Panc1 (cell line): ENCODE measurements around the gene YTHDC2. TPM values are rescaled to one million over a fixed set of nuclear protein-coding genes. Genes with fewer than 3 reads are reported as not detected.

Experiments used
- ATAC-seq: fragments of 200-7000 bp; cut with Tn5 transposase; 2 replicates; pipeline ENCODE4 v1.9.1; 2020; ENCODE audit warnings: mild to moderate bottlenecking, moderate library complexity
- BruUV-seq: library from RNA; stranded (reverse); fragments of 400-500 nt; replicated peaks from 2 replicates; lab custom pipeline; 2021; lab: Mats Ljungman, UMichigan
- CTCF ChIA-PET: fragments of 300-600 bp; sonication (Branson Sonifier 250); formaldehyde crosslinking; loops from one replicate; lab custom pipeline; 2022; ENCODE audit warnings: antibody characterized with exemption; lab: Charles Lee
- POLR2A ChIA-PET: fragments of 300-600 bp; sonication (Branson Sonifier 250); formaldehyde crosslinking; loops from one replicate; lab custom pipeline; 2022; ENCODE audit warnings: antibody characterized with exemption; lab: Charles Lee
- DNase-seq: peaks from one replicate; pipeline ENCODE4 v3.0.0-alpha.2; 2010; ENCODE audit warnings: low read depth, low spot score
- H3K27ac ChIP-seq: 2 replicates; pipeline ENCODE4 v1.5.1; 2011; ENCODE audit warnings: mild to moderate bottlenecking, low read length, inconsistent platforms
- H3K27me3 ChIP-seq: fragments of 200-500 bp; sonication (Bioruptor generic); 2 replicates; pipeline ENCODE4 v1.6.0; 2014; ENCODE audit warnings: low read length, inconsistent platforms; ENCODE audit not compliant: control insufficient read depth, insufficient read depth
- H3K36me3 ChIP-seq: fragments of 200-500 bp; sonication (Bioruptor generic); 2 replicates; pipeline ENCODE4 v1.5.1; 2014; ENCODE audit warnings: inconsistent platforms, mild to moderate bottlenecking, low read length, moderate library complexity; ENCODE audit not compliant: control insufficient read depth, insufficient read depth
- H3K4me1 ChIP-seq: 2 replicates; pipeline ENCODE4 v1.5.1; 2011; ENCODE audit warnings: inconsistent platforms, mild to moderate bottlenecking, low read length, moderate library complexity; ENCODE audit not compliant: control insufficient read depth, insufficient read depth
- H3K4me3 ChIP-seq, 2 experiments: 2 replicates each; pipeline ENCODE4 v1.5.1; 2011 to 2012; ENCODE audit warnings: low read depth in 2 of 2, low read length in 2 of 2, mild to moderate bottlenecking in 2 of 2, inconsistent platforms in 1 of 2, moderate library complexity in 1 of 2
- H3K9me3 ChIP-seq: fragments of 200-500 bp; sonication (Bioruptor generic); 2 replicates; pipeline ENCODE4 v1.5.1; 2014; ENCODE audit warnings: low read depth, mild to moderate bottlenecking, inconsistent platforms, low read length, moderate library complexity; ENCODE audit not compliant: control insufficient read depth, insufficient read depth
- CTCF ChIP-seq: fragments of 450-650 bp; IDR thresholded peaks from 2 replicates; pipeline ENCODE4 v1.5.1; 2017; ENCODE audit warnings: mild to moderate bottlenecking
- POLR2AphosphoS5 ChIP-seq: IDR thresholded peaks from 2 replicates; pipeline ENCODE4 v1.6.1; 2012; ENCODE audit warnings: mild to moderate bottlenecking, low read depth, low read length, moderate library complexity
- SIN3A ChIP-seq: IDR thresholded peaks from 2 replicates; pipeline ENCODE4 v1.6.1; 2012; ENCODE audit warnings: low read depth, mild to moderate bottlenecking, low read length, moderate library complexity, borderline replicate concordance; ENCODE audit not compliant: insufficient read depth
- TCF7L2 ChIP-seq: IDR thresholded peaks from 2 replicates; pipeline ENCODE4 v1.6.1; 2011; ENCODE audit warnings: mild to moderate bottlenecking, low read depth, low read length, inconsistent platforms
- in situ Hi-C: cut with HindIII; loops from 2 replicates; pipeline ENCODE4 v1.10.0; 2016; ENCODE audit warnings: low sequenced_read_pairs, low pct_unique_long_range_greater_than_20kb
- intact Hi-C: fragments of 100-400 bp; cut with micrococcal nuclease; formaldehyde crosslinking; loops from one replicate; pipeline ENCODE4 v1.10.0; 2022; ENCODE audit not compliant: unreplicated experiment
- total RNA-seq: library from RNA; stranded (reverse); gene quantifications from one replicate; pipeline ENCODE4 v1.2.1, GENCODE V29; 2021; ENCODE audit not compliant: unreplicated experiment
- TF ChIP-seq, protein P1 (sequence below), 2 experiments: IDR thresholded peaks; 2 replicates each; pipeline ENCODE4 v1.6.1; 2011 to 2012; ENCODE audit warnings: low read depth in 2 of 2, control low read depth in 1 of 2, low read length in 1 of 2, mild to moderate bottlenecking in 1 of 2, moderate library complexity in 1 of 2; ENCODE audit not compliant: insufficient read depth in 1 of 2

The YTHDC2 gene
- total RNA-seq, 1 experiment from 2014 or later: 21.7 TPM

DNA sequence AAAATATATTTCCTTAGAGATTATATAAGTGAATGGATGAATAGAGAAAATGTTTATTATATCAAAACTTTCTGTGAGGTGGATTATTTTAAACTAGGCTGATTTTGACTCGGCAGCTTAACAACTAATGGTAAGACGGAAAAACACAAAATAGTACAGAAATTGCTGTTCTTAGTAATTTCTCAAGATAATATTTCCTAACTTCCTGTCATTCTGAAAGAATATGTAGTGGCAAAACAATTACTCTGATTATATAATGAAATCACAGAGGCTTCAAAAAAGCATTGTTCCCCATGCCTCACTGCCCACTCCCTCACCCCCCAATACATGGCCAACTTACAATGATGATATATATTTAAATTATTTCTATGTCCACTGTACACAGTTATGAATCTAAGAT lies 85.4 kb downstream of the YTHDC2 start:
- no peak for ATAC-seq
- in situ Hi-C loops: no loop called here
- no peak for DNase-seq
- H3K27me3 ChIP-seq: no peaks in the 10 kb centered on the region; the same call in 1 of the 2 replicates
- no peak overlapping the region for H3K4me3 ChIP-seq
- ChIA-PET CTCF (no interaction called here), POLR2A (no interaction called here)
- intact Hi-C loops: no loop called here
- no TSS peak for BruUV-seq
- no peak for TF ChIP-seq TCF7L2
- TF ChIP-seq, protein P1, sequence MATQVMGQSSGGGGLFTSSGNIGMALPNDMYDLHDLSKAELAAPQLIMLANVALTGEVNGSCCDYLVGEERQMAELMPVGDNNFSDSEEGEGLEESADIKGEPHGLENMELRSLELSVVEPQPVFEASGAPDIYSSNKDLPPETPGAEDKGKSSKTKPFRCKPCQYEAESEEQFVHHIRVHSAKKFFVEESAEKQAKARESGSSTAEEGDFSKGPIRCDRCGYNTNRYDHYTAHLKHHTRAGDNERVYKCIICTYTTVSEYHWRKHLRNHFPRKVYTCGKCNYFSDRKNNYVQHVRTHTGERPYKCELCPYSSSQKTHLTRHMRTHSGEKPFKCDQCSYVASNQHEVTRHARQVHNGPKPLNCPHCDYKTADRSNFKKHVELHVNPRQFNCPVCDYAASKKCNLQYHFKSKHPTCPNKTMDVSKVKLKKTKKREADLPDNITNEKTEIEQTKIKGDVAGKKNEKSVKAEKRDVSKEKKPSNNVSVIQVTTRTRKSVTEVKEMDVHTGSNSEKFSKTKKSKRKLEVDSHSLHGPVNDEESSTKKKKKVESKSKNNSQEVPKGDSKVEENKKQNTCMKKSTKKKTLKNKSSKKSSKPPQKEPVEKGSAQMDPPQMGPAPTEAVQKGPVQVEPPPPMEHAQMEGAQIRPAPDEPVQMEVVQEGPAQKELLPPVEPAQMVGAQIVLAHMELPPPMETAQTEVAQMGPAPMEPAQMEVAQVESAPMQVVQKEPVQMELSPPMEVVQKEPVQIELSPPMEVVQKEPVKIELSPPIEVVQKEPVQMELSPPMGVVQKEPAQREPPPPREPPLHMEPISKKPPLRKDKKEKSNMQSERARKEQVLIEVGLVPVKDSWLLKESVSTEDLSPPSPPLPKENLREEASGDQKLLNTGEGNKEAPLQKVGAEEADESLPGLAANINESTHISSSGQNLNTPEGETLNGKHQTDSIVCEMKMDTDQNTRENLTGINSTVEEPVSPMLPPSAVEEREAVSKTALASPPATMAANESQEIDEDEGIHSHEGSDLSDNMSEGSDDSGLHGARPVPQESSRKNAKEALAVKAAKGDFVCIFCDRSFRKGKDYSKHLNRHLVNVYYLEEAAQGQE (IDR thresholded peaks at IDR 0.05; ENCODE audit: insufficient read depth in 1 of 2, low read depth in 2 of 2, low read length in 1 of 2): no peak
- no peak for TF ChIP-seq SIN3A
- TF ChIP-seq CTCF: no peak
- TF ChIP-seq POLR2AphosphoS5: no peak
- H3K9me3 ChIP-seq: no peaks in the 10 kb centered on the region
- H3K36me3 ChIP-seq: no peaks in the 10 kb centered on the region
- no peaks in the 10 kb centered on the region for H3K4me1 ChIP-seq
- H3K27ac ChIP-seq: no peak overlapping the region

DNA sequence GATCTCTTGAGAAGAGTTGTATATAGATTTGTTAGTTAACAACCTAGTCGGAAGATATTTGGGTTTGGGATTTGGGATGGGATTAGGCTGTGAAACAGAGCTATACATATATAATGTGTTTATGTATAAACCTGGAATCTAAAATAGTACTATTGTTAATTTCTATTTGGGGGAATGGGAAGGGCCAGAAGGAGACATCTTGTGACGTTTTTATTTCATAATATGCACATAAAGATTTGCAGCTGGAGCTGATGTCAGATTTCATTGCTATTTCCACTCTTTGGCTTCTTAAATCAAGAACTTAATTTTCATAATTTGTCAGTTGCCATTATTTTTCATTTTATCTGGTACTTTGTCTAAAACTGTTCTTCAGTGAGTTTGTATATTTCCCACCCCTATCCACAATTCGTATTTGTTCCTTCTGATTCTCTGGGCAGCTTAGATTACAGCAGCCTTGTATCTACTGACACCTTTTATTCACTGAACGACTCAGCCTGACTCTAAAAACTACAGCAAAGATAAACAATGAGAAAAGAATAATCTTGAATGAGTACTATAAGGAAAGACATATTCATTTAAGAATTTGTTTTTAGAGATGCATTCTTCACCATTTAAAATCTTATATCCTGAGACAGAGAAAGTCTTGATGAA lies 86.9 kb downstream of the YTHDC2 start:
- Histone ChIP-seq H3K9me3 (no peaks in the 10 kb centered on the region), H3K27me3 (no peaks in the 10 kb centered on the region; the same call in 1 of the 2 replicates), H3K4me1 (no peaks in the 10 kb centered on the region), H3K4me3 (no peak overlapping the region), H3K27ac (no peak overlapping the region), H3K36me3 (no peaks in the 10 kb centered on the region)
- in situ Hi-C loops (no loop called here), intact Hi-C loops (no loop called here)
- TF ChIP-seq TCF7L2: no peak
- TF ChIP-seq POLR2AphosphoS5: no peak
- TF ChIP-seq SIN3A: no peak
- TF ChIP-seq, protein P1 (IDR thresholded peaks at IDR 0.05; ENCODE audit: insufficient read depth in 1 of 2, low read depth in 2 of 2, low read length in 1 of 2): no peak
- TF ChIP-seq CTCF: no peak
- DNase-seq: no peak
- BruUV-seq: no TSS peak
- ChIA-PET CTCF (no interaction called here), POLR2A (no interaction called here)
- no peak for ATAC-seq
